ENCODE measurements around the gene LRP5.

DNA sequence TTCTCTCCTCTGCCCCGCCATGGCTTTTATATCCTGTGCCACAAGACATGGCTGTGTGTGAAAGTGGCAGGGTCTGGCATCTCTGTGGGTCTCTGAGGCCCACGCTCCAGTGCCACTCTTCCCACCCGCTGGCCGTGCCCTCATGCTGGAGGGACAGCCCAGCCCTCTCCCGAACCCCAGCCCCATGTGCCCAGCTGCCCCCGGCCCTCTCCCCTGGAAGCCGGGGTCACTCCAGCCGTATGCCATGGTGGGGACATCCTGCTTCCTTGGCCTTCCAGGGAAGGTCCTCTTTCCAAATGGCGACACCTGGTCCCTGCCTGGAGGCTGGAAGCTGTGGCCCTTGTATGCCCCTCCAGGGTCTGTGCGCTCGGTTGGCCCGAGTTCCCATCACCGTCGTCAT, 84.9 kb downstream of the LRP5 start:
- TF ChIP-seq EZH2phosphoT487 (conservative IDR thresholded peaks at IDR 0.05; ENCODE audit: low read length) (no peak), CTCF (IDR thresholded peaks at IDR 0.05; ENCODE audit: insufficient read depth, low read length, poor library complexity, severe bottlenecking) (no peak)
